Measurements from ENCODE around the gene DELE1.

DNA sequence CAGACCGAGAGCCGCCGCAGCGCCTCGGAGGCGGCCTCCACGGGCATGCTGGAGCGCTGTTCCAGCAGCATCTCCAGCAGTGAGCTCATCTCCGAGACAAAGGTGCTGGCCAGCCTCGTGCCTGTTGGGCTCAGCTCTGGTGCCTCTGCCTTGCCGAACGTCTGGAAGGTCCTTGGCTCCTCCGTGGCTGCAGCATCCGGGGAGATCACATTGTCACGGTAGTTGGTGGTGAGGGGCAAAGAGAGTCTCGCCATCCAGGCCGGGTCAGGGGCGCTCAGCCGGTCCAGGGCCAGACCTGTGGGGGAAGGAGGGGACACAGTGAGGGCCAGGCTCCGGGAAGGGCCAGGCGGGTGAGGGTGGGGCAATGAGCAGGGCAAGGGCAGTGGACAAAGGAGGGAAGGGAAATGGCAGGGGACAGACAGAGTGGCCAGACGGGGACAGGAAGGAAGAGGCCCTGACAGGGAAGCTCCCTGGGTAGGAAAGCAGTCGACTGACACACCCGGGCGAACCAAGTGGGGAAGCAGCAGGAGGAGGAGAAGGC is 21.9 kb downstream of the DELE1 start:
- TF ChIP-seq, protein P1, sequence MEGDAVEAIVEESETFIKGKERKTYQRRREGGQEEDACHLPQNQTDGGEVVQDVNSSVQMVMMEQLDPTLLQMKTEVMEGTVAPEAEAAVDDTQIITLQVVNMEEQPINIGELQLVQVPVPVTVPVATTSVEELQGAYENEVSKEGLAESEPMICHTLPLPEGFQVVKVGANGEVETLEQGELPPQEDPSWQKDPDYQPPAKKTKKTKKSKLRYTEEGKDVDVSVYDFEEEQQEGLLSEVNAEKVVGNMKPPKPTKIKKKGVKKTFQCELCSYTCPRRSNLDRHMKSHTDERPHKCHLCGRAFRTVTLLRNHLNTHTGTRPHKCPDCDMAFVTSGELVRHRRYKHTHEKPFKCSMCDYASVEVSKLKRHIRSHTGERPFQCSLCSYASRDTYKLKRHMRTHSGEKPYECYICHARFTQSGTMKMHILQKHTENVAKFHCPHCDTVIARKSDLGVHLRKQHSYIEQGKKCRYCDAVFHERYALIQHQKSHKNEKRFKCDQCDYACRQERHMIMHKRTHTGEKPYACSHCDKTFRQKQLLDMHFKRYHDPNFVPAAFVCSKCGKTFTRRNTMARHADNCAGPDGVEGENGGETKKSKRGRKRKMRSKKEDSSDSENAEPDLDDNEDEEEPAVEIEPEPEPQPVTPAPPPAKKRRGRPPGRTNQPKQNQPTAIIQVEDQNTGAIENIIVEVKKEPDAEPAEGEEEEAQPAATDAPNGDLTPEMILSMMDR (IDR thresholded peaks at IDR 0.05) = no peak
- TF ChIP-seq POLR2A (IDR thresholded peaks at IDR 0.05) (no peak), POLR2AphosphoS5 (IDR thresholded peaks at IDR 0.05) (no peak)

Data from suprapubic skin (tissue), 4 donors.